Fibroblast of pulmonary artery (primary cell): ENCODE results near the gene PLSCR4.
"Not testable (repeated sequence)": the region's sequence is repeated elsewhere in the genome, so short reads cannot be mapped to it uniquely, and the experiment has no call there.

ENCODE experiments used
- DNase-seq: peaks from one replicate; pipeline ENCODE4 v3.0.0-alpha.2; 2010; ENCODE audit warnings: low read depth
- H3K4me3 ChIP-seq: replicated peaks from 2 replicates; pipeline ENCODE4 v1.5.1; 2011; ENCODE audit warnings: low read depth, mild to moderate bottlenecking, control low read depth, low read length, moderate library complexity
- CTCF ChIP-seq: IDR thresholded peaks from 2 replicates; pipeline ENCODE4 v1.5.1; 2011; ENCODE audit warnings: mild to moderate bottlenecking, control low read depth, low read length, inconsistent platforms; ENCODE audit errors: missing control alignments

The PLSCR4 gene

GRCh38 chr3:146265720-146266119, 14.8 kb upstream of the PLSCR4 start:
- no peak for DNase-seq
- H3K4me3 ChIP-seq, result no peak overlapping the region
- TF ChIP-seq CTCF, result no peak

GRCh38 chr3:146262371-146263110, 11.6 kb upstream of the PLSCR4 start:
- TF ChIP-seq CTCF, result no peak

DNA sequence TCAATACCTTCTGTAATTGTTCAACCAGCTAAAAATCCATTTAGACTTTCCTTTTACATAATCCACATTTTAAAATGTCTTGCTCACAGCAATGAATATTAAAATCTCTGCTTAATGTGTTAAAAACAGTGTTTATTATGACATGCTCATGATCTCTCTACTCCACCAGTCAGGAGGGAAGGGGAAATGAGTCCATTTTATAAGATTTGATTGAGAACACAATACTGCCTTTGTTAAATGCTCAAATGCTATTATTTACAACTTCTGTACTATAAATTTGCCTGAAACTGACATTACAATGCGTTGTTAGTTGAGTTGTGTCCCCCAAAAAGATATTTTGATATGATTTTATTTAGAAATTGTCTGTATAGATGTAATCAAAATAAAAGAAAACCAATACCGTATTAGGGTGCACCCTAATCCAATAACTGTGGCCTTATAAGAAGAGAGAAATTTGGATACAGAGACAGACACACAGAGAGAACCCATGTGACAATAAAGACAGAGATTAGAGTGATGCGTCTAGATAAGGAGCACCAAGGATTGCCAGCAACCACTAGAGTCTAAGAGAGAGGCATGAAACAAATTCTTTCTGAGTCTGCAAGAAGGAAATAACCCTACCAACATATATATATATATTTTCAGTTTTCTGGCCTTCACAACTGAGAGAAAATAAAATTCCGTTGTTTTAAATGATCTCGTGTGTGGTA, 9.1 kb upstream of the PLSCR4 start:
- no peak for DNase-seq
- TF ChIP-seq CTCF, result no peak
- no peak overlapping the region for H3K4me3 ChIP-seq

More at GRCh38 chr3:146262371-146263110, 11.6 kb upstream of the PLSCR4 start:
- H3K4me3 ChIP-seq, result no peak overlapping the region
- DNase-seq, result peak; percentile 43

- TF ChIP-seq CTCF, result no peak
- peak; percentile 72 for DNase-seq
- no peak overlapping the region for H3K4me3 ChIP-seq
Measured at GRCh38 chr3:146256851-146257486, 6.1 kb upstream of the PLSCR4 start.

GRCh38 chr3:146252445-146252844, 1.5 kb upstream of the PLSCR4 start:
- H3K4me3 ChIP-seq, DNase-seq: not testable (repeated sequence)

GRCh38 chr3:146249921-146250320, 984 bp downstream of the PLSCR4 start:
- H3K4me3 ChIP-seq, result peak overlapping the region; percentile 78
- no peak for DNase-seq
- no peak for TF ChIP-seq CTCF

DNA sequence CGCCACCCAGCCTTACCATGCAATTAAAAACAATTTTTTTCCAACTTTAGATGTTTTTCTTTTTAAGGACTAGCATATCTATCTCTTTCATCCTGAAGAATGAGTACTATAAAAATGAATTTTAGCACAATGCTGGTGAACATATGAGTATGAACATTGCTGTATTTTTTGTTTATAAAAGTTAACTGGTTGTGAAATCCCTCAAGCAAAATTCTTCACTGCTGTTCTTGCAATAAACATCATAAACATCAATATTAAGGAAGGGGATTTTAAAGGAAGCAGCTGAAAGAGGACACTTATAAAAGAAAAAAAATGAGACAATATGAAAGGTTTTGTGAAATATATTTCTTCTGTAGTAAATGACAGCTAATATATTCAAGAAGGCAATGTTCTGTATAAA, 3.0 kb downstream of the PLSCR4 start:
- H3K4me3 ChIP-seq, result peak overlapping the region; percentile 78
- no peak for DNase-seq
- TF ChIP-seq CTCF, result no peak
